Thoracic aorta (tissue), 2 donors: ENCODE measurements around the gene EDN3. TPM values are rescaled to one million over a fixed set of nuclear protein-coding genes. Genes with fewer than 3 reads are reported as not detected.

ENCODE experiments used
- ATAC-seq: fragments of 150-250 bp; one replicate; pipeline ENCODE4 v1.8.0; 2017; ENCODE audit warnings: low read depth; ENCODE audit not compliant: insufficient number of reproducible peaks, low FRiP score
- DNase-seq: peaks from one replicate; pipeline ENCODE4 v3.0.0-alpha.2; 2020; ENCODE audit warnings: low spot score
- H3K27ac ChIP-seq, 2 donors: fragments of 200-600 bp; sonication (generic); 1 replicate in 1 of 2; 2 replicates in 1 of 2; pipeline ENCODE4 v1.5.1; 2016; ENCODE audit warnings: mild to moderate bottlenecking in 2 of 2, moderate library complexity in 2 of 2
- H3K27me3 ChIP-seq: fragments of 200-600 bp; sonication (generic); replicated peaks from 2 replicates; pipeline ENCODE4 v1.6.0; 2016; ENCODE audit warnings: mild to moderate bottlenecking; ENCODE audit not compliant: insufficient read depth
- H3K36me3 ChIP-seq: fragments of 200-600 bp; sonication (generic); one replicate; pipeline ENCODE4 v1.5.1; 2016
- H3K4me1 ChIP-seq, 2 donors: fragments of 200-600 bp; sonication (generic); 1 replicate in 1 of 2; 2 replicates in 1 of 2; pipeline versions ENCODE4 v1.5.1 to v1.6.0; 2016; ENCODE audit warnings: low read depth in 2 of 2, mild to moderate bottlenecking in 1 of 2; ENCODE audit not compliant: control insufficient read depth in 1 of 2
- H3K4me3 ChIP-seq: fragments of 200-600 bp; sonication (generic); 2 replicates; pipeline ENCODE4 v1.5.1; 2016; ENCODE audit warnings: mild to moderate bottlenecking
- H3K9me3 ChIP-seq: fragments of 200-600 bp; sonication (generic); 2 replicates; pipeline ENCODE4 v1.5.1; 2016
- total RNA-seq, 2 donors: library from RNA; depleted of rRNA; stranded (reverse); fragments of >200 nt; gene quantifications; one replicate each; pipeline versions ENCODE4 v1.1.0 to v1.2.3, GENCODE V29; 2016
- TF ChIP-seq, protein P1 (sequence below): fragments of 200-600 bp; sonication (generic); IDR thresholded peaks from one replicate; pipeline ENCODE4 v1.5.1; 2019; ENCODE audit warnings: antibody characterized with exemption

The EDN3 gene
- total RNA-seq, 2 donors from 2014 or later: not detected

DNA sequence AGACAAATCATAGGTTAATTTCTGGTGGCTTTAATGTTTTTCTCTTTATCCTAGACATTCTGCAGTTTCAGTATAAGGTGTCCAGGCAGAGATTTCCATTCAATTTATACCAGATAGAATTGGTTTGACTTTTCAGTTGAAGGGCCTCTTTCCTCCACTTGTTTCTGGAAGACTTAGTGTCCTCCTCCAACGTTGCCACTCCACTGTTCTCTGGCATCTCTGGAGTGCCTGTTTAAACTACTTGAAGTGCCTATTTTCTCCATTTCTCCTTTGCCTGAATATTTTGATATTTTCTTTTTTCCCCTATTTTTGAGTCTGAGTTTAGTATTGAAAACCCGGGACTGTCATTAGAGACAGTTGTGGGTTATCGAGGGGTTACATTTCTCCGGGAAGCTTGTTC, 27.7 kb downstream of the EDN3 start:
- Histone ChIP-seq H3K4me3 (no peak overlapping the region), H3K9me3 (no peaks in the 10 kb centered on the region), H3K36me3 (no peaks in the 10 kb centered on the region), H3K27ac (no peak overlapping the region), H3K27me3 (no peaks in the 10 kb centered on the region), H3K4me1 (no peaks in the 10 kb centered on the region)
- no peak for DNase-seq
- TF ChIP-seq, protein P1, sequence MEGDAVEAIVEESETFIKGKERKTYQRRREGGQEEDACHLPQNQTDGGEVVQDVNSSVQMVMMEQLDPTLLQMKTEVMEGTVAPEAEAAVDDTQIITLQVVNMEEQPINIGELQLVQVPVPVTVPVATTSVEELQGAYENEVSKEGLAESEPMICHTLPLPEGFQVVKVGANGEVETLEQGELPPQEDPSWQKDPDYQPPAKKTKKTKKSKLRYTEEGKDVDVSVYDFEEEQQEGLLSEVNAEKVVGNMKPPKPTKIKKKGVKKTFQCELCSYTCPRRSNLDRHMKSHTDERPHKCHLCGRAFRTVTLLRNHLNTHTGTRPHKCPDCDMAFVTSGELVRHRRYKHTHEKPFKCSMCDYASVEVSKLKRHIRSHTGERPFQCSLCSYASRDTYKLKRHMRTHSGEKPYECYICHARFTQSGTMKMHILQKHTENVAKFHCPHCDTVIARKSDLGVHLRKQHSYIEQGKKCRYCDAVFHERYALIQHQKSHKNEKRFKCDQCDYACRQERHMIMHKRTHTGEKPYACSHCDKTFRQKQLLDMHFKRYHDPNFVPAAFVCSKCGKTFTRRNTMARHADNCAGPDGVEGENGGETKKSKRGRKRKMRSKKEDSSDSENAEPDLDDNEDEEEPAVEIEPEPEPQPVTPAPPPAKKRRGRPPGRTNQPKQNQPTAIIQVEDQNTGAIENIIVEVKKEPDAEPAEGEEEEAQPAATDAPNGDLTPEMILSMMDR: no peak
- no peak for ATAC-seq

DNA sequence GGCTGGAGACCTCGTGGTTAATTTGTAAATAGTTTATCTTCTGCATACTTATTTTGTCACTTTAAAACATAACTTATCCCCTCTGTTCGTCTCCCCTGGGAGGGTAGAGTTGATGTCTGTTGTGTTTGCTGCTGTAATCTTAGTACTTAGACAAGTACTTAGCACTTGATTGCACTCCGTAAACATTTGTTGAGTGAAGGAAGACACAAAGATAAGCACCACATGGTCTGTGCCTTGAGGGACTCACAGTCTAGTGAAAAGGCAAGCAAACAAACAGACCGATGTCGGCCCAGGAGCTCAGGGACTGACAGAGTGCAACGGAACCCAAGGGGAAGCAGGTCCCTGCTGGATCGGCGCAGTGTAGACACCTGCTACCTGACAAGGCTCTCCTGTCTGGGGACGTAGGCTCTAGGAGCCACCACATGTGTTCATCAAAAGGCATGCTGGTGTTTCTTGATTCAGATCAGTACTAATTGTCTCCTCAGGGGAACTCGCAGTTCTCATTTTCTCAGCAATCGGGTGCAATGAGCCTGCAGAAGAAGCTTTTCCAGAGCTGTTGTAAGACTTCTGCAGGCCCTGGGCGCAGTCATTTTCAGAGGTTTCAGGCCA, 31.4 kb downstream of the EDN3 start:
- TF ChIP-seq, protein P1: no peak
- no peak overlapping the region for H3K27ac ChIP-seq
- no peaks in the 10 kb centered on the region for H3K27me3 ChIP-seq
- H3K4me1 ChIP-seq: no peaks in the 10 kb centered on the region
- ATAC-seq: no peak
- no peak overlapping the region for H3K4me3 ChIP-seq
- no peaks in the 10 kb centered on the region for H3K9me3 ChIP-seq
- H3K36me3 ChIP-seq: no peaks in the 10 kb centered on the region
- DNase-seq: no peak

DNA sequence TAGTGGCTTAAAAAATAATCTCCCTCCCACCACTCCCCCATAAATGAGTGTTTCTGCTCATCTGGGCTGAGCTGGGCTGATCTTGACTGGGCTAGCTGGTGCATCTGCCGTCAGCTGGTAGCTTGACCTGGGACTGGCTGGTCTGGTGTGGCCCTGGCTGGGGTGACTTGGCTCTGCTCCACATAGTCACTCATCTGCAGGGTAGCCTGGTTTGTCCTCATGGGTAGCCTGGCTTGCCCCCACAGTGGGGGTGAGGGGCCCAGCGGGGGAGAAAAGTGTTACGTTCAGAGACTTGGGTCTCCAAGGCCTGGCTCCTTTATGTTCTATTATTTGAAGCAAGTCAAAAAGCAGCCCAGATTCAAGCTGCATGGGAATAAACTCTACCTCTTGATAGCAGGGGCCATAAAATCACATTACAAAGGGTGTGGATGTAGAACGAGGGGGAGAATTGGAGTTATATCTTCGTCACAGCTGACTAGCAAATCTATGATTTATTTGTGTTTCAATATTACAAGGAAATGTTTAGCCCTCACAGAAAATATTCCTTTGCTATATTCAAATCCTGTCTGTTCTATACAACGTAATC, 32.9 kb downstream of the EDN3 start:
- no peak for ATAC-seq
- no peaks in the 10 kb centered on the region for H3K9me3 ChIP-seq

DNA sequence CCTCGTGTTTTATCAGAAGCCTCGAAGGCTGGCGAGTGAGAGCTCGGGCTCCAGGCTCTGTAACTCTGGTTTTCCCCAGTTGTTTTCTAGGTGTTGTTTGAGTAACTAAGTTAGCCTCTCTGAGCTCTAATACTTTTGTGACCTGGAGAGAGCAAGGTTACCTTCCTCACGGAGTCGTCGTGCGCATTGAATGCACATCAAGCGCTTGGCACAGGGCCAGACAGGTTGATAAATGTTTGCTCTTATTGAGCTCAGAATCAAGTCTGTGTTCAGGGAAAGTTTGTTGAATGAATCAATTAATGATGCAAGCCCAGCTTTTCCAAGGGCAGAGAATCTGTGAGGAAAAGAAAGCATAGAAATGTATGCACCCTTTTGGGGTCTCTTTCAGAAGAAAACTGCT, 33.5 kb downstream of the EDN3 start:
- H3K4me1 ChIP-seq: no peaks in the 10 kb centered on the region
- H3K9me3 ChIP-seq: no peaks in the 10 kb centered on the region
- H3K27ac ChIP-seq: no peak overlapping the region
- no peaks in the 10 kb centered on the region for H3K36me3 ChIP-seq
- DNase-seq: no peak
- H3K27me3 ChIP-seq: no peaks in the 10 kb centered on the region
- H3K4me3 ChIP-seq: no peak overlapping the region
- no peak for ATAC-seq
- TF ChIP-seq, protein P1: no peak

More for the DNA sequence above, 32.9 kb downstream of the EDN3 start:
- Histone ChIP-seq H3K4me1 (no peaks in the 10 kb centered on the region), H3K4me3 (no peak overlapping the region), H3K27me3 (no peaks in the 10 kb centered on the region), H3K27ac (no peak overlapping the region), H3K36me3 (no peaks in the 10 kb centered on the region)
- DNase-seq: no peak
- TF ChIP-seq, protein P1: no peak

DNA sequence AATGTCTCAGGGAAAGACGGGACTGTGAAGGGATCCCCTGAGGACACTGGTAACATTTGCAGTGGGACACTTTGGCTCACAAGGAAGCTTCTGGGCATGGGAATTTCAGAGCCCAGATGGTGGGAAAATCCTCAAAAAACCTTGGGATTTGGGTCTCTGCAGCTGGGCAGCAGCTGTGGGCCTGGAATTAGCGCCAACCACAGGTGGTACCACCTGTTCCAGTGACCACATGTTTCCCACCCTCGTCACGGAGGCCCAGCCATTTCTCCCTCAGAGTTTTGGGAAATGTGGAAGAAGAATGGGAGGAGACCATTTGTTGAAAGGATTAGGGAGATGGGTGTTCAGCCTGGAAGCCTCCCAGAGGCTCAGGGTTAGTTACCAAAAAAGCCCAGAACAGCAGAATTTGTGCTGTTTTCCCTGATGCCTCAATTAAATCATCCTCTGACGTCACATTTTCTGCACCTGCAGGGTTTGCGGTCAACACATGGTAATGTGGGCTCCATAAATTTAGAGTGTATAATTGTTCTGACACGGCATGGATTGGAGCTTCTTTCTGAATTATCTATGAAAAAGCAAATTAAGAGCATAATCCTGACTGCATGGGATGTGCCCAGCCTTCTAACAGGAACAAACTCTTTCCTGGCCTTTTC, 34.4 kb downstream of the EDN3 start:
- Histone ChIP-seq H3K36me3 (no peaks in the 10 kb centered on the region), H3K9me3 (no peaks in the 10 kb centered on the region), H3K27ac (no peak overlapping the region), H3K4me1 (no peaks in the 10 kb centered on the region), H3K4me3 (no peak overlapping the region), H3K27me3 (no peaks in the 10 kb centered on the region)
- TF ChIP-seq, protein P1: no peak
- ATAC-seq (no peak), DNase-seq (no peak)
